HG02798 (cell line): ENCODE measurements around the gene ZIC3.

Source experiments
- ATAC-seq: cut with Tn5 transposase; IDR thresholded peaks from one replicate; pipeline ENCODE4 v1.9.1; 2021; ENCODE audit warnings: mild to moderate bottlenecking; ENCODE audit not compliant: unreplicated experiment, poor library complexity

Gene ZIC3

DNA sequence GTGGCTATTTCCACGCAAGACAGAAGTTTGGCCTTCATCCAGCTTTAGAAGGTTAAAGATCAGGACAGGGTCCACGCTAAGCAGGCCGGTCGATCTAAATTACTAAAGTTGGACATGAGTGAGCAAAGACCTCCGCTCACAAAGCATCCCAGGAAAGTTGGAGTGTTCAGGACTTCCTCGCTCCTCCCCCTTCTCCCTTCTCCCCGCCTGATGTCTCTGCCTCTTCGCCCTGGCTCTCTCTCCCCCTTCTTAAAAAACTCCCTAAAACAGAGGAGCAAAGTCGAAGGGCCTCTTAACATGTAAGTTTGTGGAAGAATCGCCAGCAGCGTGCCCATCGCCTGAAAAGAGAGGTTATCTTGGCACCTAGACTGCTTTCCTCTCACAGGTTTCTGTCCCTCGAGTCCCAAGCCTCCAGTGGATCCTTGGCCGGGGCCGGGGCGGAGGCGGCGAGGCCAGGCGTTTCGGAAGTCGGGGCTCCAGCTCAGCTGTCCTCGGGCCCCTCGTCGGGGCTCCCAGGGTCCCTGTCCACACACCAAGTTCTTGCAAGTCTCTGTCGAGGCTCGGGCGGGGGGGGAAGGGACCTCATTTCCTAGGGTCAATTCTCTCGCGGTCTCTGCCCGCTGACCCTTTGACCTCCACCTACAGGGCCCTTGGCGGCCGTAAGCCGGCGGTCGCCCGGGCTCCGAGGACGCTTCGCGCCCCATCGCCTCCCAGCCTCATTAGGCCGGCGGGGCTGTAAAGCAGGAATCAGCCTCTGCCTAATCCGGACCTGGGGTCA lies 7.6 kb downstream of the ZIC3 start:
- ATAC-seq: no peak

DNA sequence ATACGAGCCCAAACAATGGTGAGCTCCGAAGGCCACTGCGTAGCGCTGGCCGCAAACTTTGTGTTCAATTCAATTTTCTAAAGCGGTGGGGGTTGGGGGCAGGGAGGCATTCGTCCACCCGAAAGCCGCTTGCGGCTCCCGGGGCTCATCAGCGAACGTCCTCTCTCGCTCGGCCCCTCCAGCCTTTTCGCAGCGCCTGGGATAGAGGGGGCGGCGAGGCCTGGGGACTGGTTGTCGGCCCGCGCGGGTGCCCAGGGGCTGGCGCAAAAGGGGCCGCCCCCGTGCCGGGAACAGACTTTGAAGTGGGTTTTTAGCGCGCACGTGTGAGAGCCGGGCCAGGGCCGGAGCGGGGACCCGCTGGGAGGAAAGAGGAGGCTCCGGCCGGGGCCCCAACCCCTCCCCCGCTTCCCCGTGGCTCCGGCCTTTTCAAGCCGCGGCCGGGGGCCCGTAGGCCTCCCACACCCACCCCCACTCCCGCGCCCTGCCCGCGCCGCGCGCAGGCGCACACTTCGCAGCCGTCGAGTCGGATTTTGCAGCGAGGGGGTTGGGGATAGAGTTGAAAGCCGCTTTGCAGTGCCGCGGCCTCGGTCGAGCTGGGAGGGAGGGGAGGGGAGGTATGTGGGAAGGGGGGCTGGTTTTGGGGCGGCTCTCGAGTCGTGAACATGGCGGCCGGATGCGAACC lies 8.3 kb downstream of the ZIC3 start:
- ATAC-seq: no peak

DNA sequence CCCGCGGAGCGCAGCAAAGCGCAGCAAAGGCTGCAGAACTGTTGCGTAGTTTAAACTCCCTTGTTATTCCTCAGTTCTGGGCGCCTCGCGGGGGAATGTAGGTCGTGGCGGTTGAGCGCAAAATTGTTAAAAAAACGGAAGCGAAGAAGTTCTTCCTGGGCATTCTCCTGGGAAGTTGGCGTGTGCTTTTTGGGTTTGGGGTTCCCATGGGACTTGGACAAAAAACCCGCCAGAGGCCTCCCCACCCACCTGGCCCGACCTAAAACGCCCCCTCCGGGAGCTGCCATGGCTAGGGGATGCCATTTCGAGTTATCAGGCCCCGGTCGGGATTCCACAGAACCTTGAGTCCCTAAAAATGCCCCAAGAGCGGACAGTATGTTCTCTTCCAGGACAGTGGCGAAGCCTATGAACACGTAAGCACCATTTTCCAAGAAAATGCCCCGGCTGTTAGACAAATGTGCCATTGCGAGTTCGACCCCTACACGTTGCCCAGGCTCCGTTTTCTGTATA lies 8.9 kb downstream of the ZIC3 start:
- ATAC-seq: no peak

- no peak for ATAC-seq
These were observed 9.8 kb downstream of the ZIC3 start for GRCh38 chrX:137575596-137576255.

DNA sequence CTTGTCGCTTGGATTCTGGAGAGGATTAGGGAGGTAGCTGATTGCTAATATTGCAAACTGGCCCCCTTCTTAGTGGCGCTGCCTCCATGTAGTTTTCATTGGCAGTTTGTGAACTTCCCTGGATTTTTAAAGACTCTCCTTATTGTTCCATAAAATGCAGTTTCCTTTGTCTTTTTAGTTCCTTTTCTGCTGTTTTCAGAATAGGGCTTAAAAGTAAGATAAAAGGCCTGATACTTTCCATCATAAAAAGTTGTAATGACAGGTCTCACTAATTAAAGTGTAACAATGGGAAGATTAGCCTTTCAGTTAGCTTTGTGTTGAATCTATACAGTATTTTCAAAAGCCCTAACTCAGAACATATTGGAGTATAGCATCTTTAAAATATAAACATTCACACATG lies 21.2 kb downstream of the ZIC3 start:
- ATAC-seq: no peak

GRCh38 chrX:137600769-137601168 lies 34.8 kb downstream of the ZIC3 start:
- no peak for ATAC-seq
